ENCODE measurements around the gene STK40. TPM values are rescaled to one million over a fixed set of nuclear protein-coding genes. Genes with fewer than 3 reads are reported as not detected.

Gene STK40
- total and polyA plus RNA-seq, 9 donors, result 22.9 to 104 (median 67.6) TPM

- Histone ChIP-seq H3K9me3 (no peaks in the 10 kb centered on the region), H3K36me3 (no peaks in the 10 kb centered on the region), H3K27ac (no peak overlapping the region), H3K4me3 (no peak overlapping the region), H3K27me3 (no peaks in the 10 kb centered on the region), H3K4me1 (ENCODE audit: insufficient read depth) (peaks cover 3% of the 10 kb centered on the region)
- no peak for TF ChIP-seq EP300 (IDR thresholded peaks at IDR 0.05)
- no peak for TF ChIP-seq POLR2A (IDR thresholded peaks at IDR 0.05)
- TF ChIP-seq, protein P1, sequence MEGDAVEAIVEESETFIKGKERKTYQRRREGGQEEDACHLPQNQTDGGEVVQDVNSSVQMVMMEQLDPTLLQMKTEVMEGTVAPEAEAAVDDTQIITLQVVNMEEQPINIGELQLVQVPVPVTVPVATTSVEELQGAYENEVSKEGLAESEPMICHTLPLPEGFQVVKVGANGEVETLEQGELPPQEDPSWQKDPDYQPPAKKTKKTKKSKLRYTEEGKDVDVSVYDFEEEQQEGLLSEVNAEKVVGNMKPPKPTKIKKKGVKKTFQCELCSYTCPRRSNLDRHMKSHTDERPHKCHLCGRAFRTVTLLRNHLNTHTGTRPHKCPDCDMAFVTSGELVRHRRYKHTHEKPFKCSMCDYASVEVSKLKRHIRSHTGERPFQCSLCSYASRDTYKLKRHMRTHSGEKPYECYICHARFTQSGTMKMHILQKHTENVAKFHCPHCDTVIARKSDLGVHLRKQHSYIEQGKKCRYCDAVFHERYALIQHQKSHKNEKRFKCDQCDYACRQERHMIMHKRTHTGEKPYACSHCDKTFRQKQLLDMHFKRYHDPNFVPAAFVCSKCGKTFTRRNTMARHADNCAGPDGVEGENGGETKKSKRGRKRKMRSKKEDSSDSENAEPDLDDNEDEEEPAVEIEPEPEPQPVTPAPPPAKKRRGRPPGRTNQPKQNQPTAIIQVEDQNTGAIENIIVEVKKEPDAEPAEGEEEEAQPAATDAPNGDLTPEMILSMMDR (IDR thresholded peaks at IDR 0.05), result no peak
- DNase-seq, result no peak
- WGBS, 3 donors, result 75 to 81% (median 78%) methylated on average over 4 of the region's 4 CpGs
- intact Hi-C loops (cut with DNase I), result no loop called here
Observed at GRCh38 chr1:36392836-36393235, 7.1 kb upstream of the STK40 start.

DNA sequence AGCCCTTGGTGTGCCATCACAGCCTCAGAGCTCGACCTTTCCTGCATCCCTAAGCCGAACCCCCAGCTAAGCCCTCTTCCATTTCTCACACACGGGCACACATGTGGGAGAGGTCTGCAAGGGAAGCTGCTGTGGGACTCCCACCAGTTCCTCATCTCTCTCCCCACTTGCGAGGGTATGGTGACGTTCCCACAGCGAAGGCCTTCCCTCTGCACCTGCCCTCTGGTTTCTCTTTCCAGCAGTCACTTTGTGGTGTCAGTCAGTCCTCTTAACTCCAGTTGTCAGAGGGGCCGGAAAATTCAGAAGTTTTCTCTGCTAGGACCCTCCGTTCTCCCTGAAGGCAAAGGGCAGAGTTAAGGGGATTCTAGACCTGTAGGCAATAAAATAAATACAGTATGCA is 5.5 kb upstream of the STK40 start:
- TF ChIP-seq POLR2A (IDR thresholded peaks at IDR 0.05) (no peak), EP300 (IDR thresholded peaks at IDR 0.05) (no peak)
- TF ChIP-seq, protein P1 (IDR thresholded peaks at IDR 0.05), result no peak
- Histone ChIP-seq H3K4me1 (ENCODE audit: insufficient read depth) (peaks cover 4% of the 10 kb centered on the region), H3K27ac (no peak overlapping the region), H3K27me3 (no peaks in the 10 kb centered on the region), H3K4me3 (no peak overlapping the region), H3K9me3 (no peaks in the 10 kb centered on the region), H3K36me3 (no peaks in the 10 kb centered on the region)
- DNase-seq, result no peak
- intact Hi-C loops (cut with DNase I), result no loop called here
- 86 to 90% (median 88%) methylated on average over 8 of the region's 8 CpGs for WGBS, 3 donors

GRCh38 chr1:36390411-36390810 is 4.7 kb upstream of the STK40 start:
- Histone ChIP-seq H3K4me3 (no peak overlapping the region), H3K9me3 (no peaks in the 10 kb centered on the region), H3K4me1 (ENCODE audit: insufficient read depth) (peaks cover 4% of the 10 kb centered on the region), H3K36me3 (no peaks in the 10 kb centered on the region), H3K27ac (no peak overlapping the region), H3K27me3 (no peaks in the 10 kb centered on the region)
- intact Hi-C loops (cut with DNase I), result no loop called here
- 91 to 95% (median 92%) methylated on average over 2 of the region's 2 CpGs for WGBS, 3 donors
- TF ChIP-seq, protein P1 (IDR thresholded peaks at IDR 0.05), result no peak
- DNase-seq, result no peak

GRCh38 chr1:36389999-36390398 is 4.3 kb upstream of the STK40 start:
- TF ChIP-seq EP300 (IDR thresholded peaks at IDR 0.05), result no peak
- TF ChIP-seq POLR2A (IDR thresholded peaks at IDR 0.05), result no peak
- TF ChIP-seq, protein P1 (IDR thresholded peaks at IDR 0.05), result no peak
- WGBS, 3 donors, result 94 to 100% (median 96%) methylated on average over 1 of the region's 1 CpG
- H3K4me1 ChIP-seq (ENCODE audit: insufficient read depth), result peaks cover 4% of the 10 kb centered on the region
- no peak overlapping the region for H3K27ac ChIP-seq
- DNase-seq, result no peak
- H3K27me3 ChIP-seq, result no peaks in the 10 kb centered on the region
- H3K4me3 ChIP-seq, result no peak overlapping the region
- intact Hi-C loops (cut with DNase I), result loop anchor here in 1 of 4 donors (5.0 kb wide), 1 partner anchor 68 kb away; the partner anchor contains the start of gene EVA1B
- H3K9me3 ChIP-seq, result no peaks in the 10 kb centered on the region
- H3K36me3 ChIP-seq, result no peaks in the 10 kb centered on the region
